ENCODE measurements around the gene NME4.
A peak's percentile ranks its signal among the peaks of the same experiment; 100 is the strongest.
"Not testable (repeated sequence)": the region's sequence is repeated elsewhere in the genome, so short reads cannot be mapped to it uniquely, and the experiment has no call there.

NME4 gene

GRCh38 chr16:377419-377951, 19.5 kb upstream of the NME4 start:
- H3K27me3 Mint-ChIP-seq (ENCODE audit: low read depth): peaks cover 2% of the 10 kb centered on the region
- H3K4me1 Mint-ChIP-seq (ENCODE audit: low read depth): peaks cover 5% of the 10 kb centered on the region
- H3K27ac Mint-ChIP-seq: no peak overlapping the region
- H3K9me3 Mint-ChIP-seq: no peaks in the 10 kb centered on the region
- DNase-seq (ENCODE audit: low spot score): no peak
- H3K4me3 Mint-ChIP-seq: no peak overlapping the region
- H3K36me3 Mint-ChIP-seq (ENCODE audit: low read depth): no peaks in the 10 kb centered on the region

GRCh38 chr16:378113-378820, 18.7 kb upstream of the NME4 start:
- not testable (repeated sequence) for H3K9me3 Mint-ChIP-seq; H3K4me3 Mint-ChIP-seq; H3K27me3 Mint-ChIP-seq (ENCODE audit: low read depth); H3K27ac Mint-ChIP-seq; DNase-seq (ENCODE audit: low spot score); H3K36me3 Mint-ChIP-seq (ENCODE audit: low read depth)
- peaks cover 10% of the 10 kb centered on the region for H3K4me1 Mint-ChIP-seq (ENCODE audit: low read depth)

GRCh38 chr16:378821-379182, 18.2 kb upstream of the NME4 start:
- H3K36me3 Mint-ChIP-seq (ENCODE audit: low read depth): no peaks in the 10 kb centered on the region
- H3K4me1 Mint-ChIP-seq (ENCODE audit: low read depth): peaks cover 14% of the 10 kb centered on the region
- no peak overlapping the region for H3K4me3 Mint-ChIP-seq
- no peak for DNase-seq (ENCODE audit: low spot score)
- no peaks in the 10 kb centered on the region for H3K9me3 Mint-ChIP-seq
- peaks cover 10% of the 10 kb centered on the region for H3K27me3 Mint-ChIP-seq (ENCODE audit: low read depth)
- no peak overlapping the region for H3K27ac Mint-ChIP-seq

- Mint-ChIP-seq H3K4me3 (peak overlapping the region; percentile 63), H3K27me3 (ENCODE audit: low read depth) (peaks cover 10% of the 10 kb centered on the region), H3K4me1 (ENCODE audit: low read depth) (peaks cover 14% of the 10 kb centered on the region), H3K9me3 (no peaks in the 10 kb centered on the region), H3K27ac (no peak overlapping the region), H3K36me3 (ENCODE audit: low read depth) (no peaks in the 10 kb centered on the region)
- no peak for DNase-seq (ENCODE audit: low spot score)
These were observed 17.6 kb upstream of the NME4 start for GRCh38 chr16:379183-379960.

- DNase-seq (ENCODE audit: low spot score): no peak
- Mint-ChIP-seq H3K4me1 (ENCODE audit: low read depth) (peaks cover 14% of the 10 kb centered on the region), H3K27me3 (ENCODE audit: low read depth) (peaks cover 10% of the 10 kb centered on the region), H3K27ac (peak overlapping the region; percentile 26), H3K36me3 (ENCODE audit: low read depth) (no peaks in the 10 kb centered on the region), H3K9me3 (no peaks in the 10 kb centered on the region), H3K4me3 (peak overlapping the region; percentile 63)
These were observed 16.8 kb upstream of the NME4 start for GRCh38 chr16:379961-380761.

- H3K36me3 Mint-ChIP-seq (ENCODE audit: low read depth): no peaks in the 10 kb centered on the region
- H3K9me3 Mint-ChIP-seq: no peaks in the 10 kb centered on the region
- peaks cover 10% of the 10 kb centered on the region for H3K27me3 Mint-ChIP-seq (ENCODE audit: low read depth)
- DNase-seq (ENCODE audit: low spot score): no peak
- peak overlapping the region; percentile 63 for H3K4me3 Mint-ChIP-seq
- no peak overlapping the region for H3K27ac Mint-ChIP-seq
- H3K4me1 Mint-ChIP-seq (ENCODE audit: low read depth): peaks cover 14% of the 10 kb centered on the region
These were observed 16.3 kb upstream of the NME4 start for GRCh38 chr16:380762-381011.

GRCh38 chr16:381012-381788, 15.8 kb upstream of the NME4 start:
- H3K27ac Mint-ChIP-seq: no peak overlapping the region
- H3K4me1 Mint-ChIP-seq (ENCODE audit: low read depth): peaks cover 14% of the 10 kb centered on the region
- peaks cover 10% of the 10 kb centered on the region for H3K27me3 Mint-ChIP-seq (ENCODE audit: low read depth)
- H3K4me3 Mint-ChIP-seq: peak overlapping the region; percentile 62
- H3K9me3 Mint-ChIP-seq: no peaks in the 10 kb centered on the region
- H3K36me3 Mint-ChIP-seq (ENCODE audit: low read depth): no peaks in the 10 kb centered on the region
- no peak for DNase-seq (ENCODE audit: low spot score)

GRCh38 chr16:381789-382717, 14.9 kb upstream of the NME4 start, which contains the start of gene PGAP6:
Gene PGAP6, minus strand, starts transcription at chr16:381978. Its CDS starts 157 bp downstream, at chr16:381821.
- no peaks in the 10 kb centered on the region for H3K36me3 Mint-ChIP-seq (ENCODE audit: low read depth)
- peak within 1 kb of the TSS; percentile 83 for H3K4me3 Mint-ChIP-seq
- H3K27ac Mint-ChIP-seq: peak within 1 kb of the TSS; percentile 52
- H3K9me3 Mint-ChIP-seq: no peaks in the 10 kb centered on the region
- peak; percentile 70 for DNase-seq (ENCODE audit: low spot score)
- H3K4me1 Mint-ChIP-seq (ENCODE audit: low read depth): peaks cover 14% of the 10 kb centered on the region
- peaks cover 10% of the 10 kb centered on the region for H3K27me3 Mint-ChIP-seq (ENCODE audit: low read depth)

GRCh38 chr16:383326-384051, 13.5 kb upstream of the NME4 start:
- Mint-ChIP-seq H3K27ac (no peak overlapping the region), H3K27me3 (ENCODE audit: low read depth) (peaks cover 10% of the 10 kb centered on the region), H3K9me3 (no peaks in the 10 kb centered on the region), H3K4me1 (ENCODE audit: low read depth) (peaks cover 14% of the 10 kb centered on the region), H3K4me3 (peak overlapping the region; percentile 83), H3K36me3 (ENCODE audit: low read depth) (no peaks in the 10 kb centered on the region)
- DNase-seq (ENCODE audit: low spot score): peak; percentile 44

- Mint-ChIP-seq H3K27me3 (ENCODE audit: low read depth) (peaks cover 10% of the 10 kb centered on the region), H3K4me1 (ENCODE audit: low read depth) (peaks cover 11% of the 10 kb centered on the region), H3K9me3 (no peaks in the 10 kb centered on the region), H3K27ac (no peak overlapping the region), H3K4me3 (no peak overlapping the region), H3K36me3 (ENCODE audit: low read depth) (no peaks in the 10 kb centered on the region)
- no peak for DNase-seq (ENCODE audit: low spot score)
These were observed 10.3 kb upstream of the NME4 start for GRCh38 chr16:386641-387156.

GRCh38 chr16:387761-388666, 9.0 kb upstream of the NME4 start:
- not testable (repeated sequence) for H3K4me3 Mint-ChIP-seq; H3K9me3 Mint-ChIP-seq; H3K36me3 Mint-ChIP-seq (ENCODE audit: low read depth); H3K27ac Mint-ChIP-seq; H3K27me3 Mint-ChIP-seq (ENCODE audit: low read depth); DNase-seq (ENCODE audit: low spot score); H3K4me1 Mint-ChIP-seq (ENCODE audit: low read depth)

Data from T-helper 2 cell treated with Interferon-gamma antibody and Interleukin-4, amounts not matched to agents 5 μg/mL and 100 μg/mL, for 36 hours (primary cell).